HepG2 (cell line): ENCODE data around the gene AGRP. TPM values are rescaled to one million over a fixed set of nuclear protein-coding genes. Genes with fewer than 3 reads are reported as not detected.
A peak's percentile ranks its signal among the peaks of the same experiment; 100 is the strongest.

Source experiments
- DBP ChIP-seq: sonication (generic); formaldehyde crosslinking; IDR thresholded peaks from 2 replicates; pipeline ENCODE4 v1.4.0; 2020; ENCODE audit warnings: missing genetic modification reagents; ENCODE audit errors: not compliant biosample characterization
- GFI1 ChIP-seq: sonication (generic); formaldehyde crosslinking; IDR thresholded peaks from 2 replicates; pipeline ENCODE4 v1.5.0; 2020; ENCODE audit warnings: missing genetic modification reagents, mild to moderate bottlenecking, borderline replicate concordance
- HMG20B ChIP-seq: conservative IDR thresholded peaks from 2 replicates; pipeline ENCODE4 v1.6.1; 2016; ENCODE audit warnings: missing genetic modification reagents, missing compliant biosample characterization
- HNF1A ChIP-seq, 2 experiments: sonication (generic) in 1 of 2; formaldehyde crosslinking in 1 of 2; IDR thresholded peaks; 2 replicates each; pipeline versions ENCODE4 v1.4.0 to v1.6.1; 2016 to 2020; ENCODE audit warnings: borderline replicate concordance in 1 of 2, low read depth in 1 of 2, mild to moderate bottlenecking in 1 of 2, missing genetic modification reagents in 1 of 2
- IRF2 ChIP-seq: IDR thresholded peaks from 2 replicates; pipeline ENCODE4 v1.6.1; 2018; ENCODE audit warnings: missing genetic modification reagents, missing compliant biosample characterization
- MEIS2 ChIP-seq: sonication (generic); formaldehyde crosslinking; IDR thresholded peaks from 2 replicates; pipeline ENCODE4 v1.9.0; 2021; ENCODE audit warnings: mild to moderate bottlenecking, missing genetic modification reagents
- MXD1 ChIP-seq: sonication (generic); formaldehyde crosslinking; IDR thresholded peaks from 2 replicates; pipeline ENCODE4 v1.4.0; 2020; ENCODE audit warnings: mild to moderate bottlenecking, missing genetic modification reagents
- NFIC ChIP-seq: IDR thresholded peaks from 2 replicates; pipeline ENCODE4 v1.6.1; 2012; ENCODE audit warnings: mild to moderate bottlenecking, low read length, inconsistent platforms
- PATZ1 ChIP-seq: sonication (generic); formaldehyde crosslinking; IDR thresholded peaks from 2 replicates; pipeline ENCODE4 v1.4.0; 2020; ENCODE audit warnings: missing genetic modification reagents
- PCBP2 ChIP-seq: fragments of 200-400 bp; formaldehyde crosslinking; optimal IDR thresholded peaks from 2 replicates; pipeline ENCODE3; 2018; ENCODE audit warnings: low read length, low read depth; ENCODE audit not compliant: poor library complexity, severe bottlenecking
- PRMT3 ChIP-seq: sonication (generic); formaldehyde crosslinking; IDR thresholded peaks from 2 replicates; pipeline ENCODE4 v1.8.1; 2022; ENCODE audit warnings: low read depth, mild to moderate bottlenecking, moderate library complexity, missing genetic modification reagents, borderline replicate concordance
- SMC3 ChIP-seq: IDR thresholded peaks from 2 replicates; pipeline ENCODE4 v1.6.1; 2011; ENCODE audit warnings: low read length, improper control_type of control experiment
- SPEN ChIP-seq: sonication (generic); formaldehyde crosslinking; IDR thresholded peaks from 2 replicates; pipeline ENCODE4 v1.5.1; 2020; ENCODE audit warnings: low read depth, mild to moderate bottlenecking, missing genetic modification reagents
- SUZ12 ChIP-seq: fragments of 150-350 bp; IDR thresholded peaks from 2 replicates; pipeline ENCODE4 v1.6.1; 2014; ENCODE audit warnings: low read depth, low read length
- ZC3H13 ChIP-seq: sonication (generic); formaldehyde crosslinking; IDR thresholded peaks from 2 replicates; pipeline ENCODE4 v1.8.1; 2023; ENCODE audit warnings: mild to moderate bottlenecking, missing genetic modification reagents, moderate library complexity
- ZNF275 ChIP-seq: sonication (generic); formaldehyde crosslinking; IDR thresholded peaks from 2 replicates; pipeline ENCODE4 v1.8.0; 2022; ENCODE audit warnings: missing genetic modification reagents, mild to moderate bottlenecking, inconsistent platforms, borderline replicate concordance
- ZNF670 ChIP-seq: sonication (generic); formaldehyde crosslinking; IDR thresholded peaks from 2 replicates; pipeline ENCODE4 v1.8.0; 2022; ENCODE audit warnings: mild to moderate bottlenecking, missing genetic modification reagents, borderline replicate concordance
- ZNF678 ChIP-seq: sonication (generic); formaldehyde crosslinking; IDR thresholded peaks from 2 replicates; pipeline ENCODE4 v1.4.0; 2020; ENCODE audit warnings: mild to moderate bottlenecking, missing genetic modification reagents
- polyA plus RNA-seq, 8 experiments: library from polyadenylated mRNA; depleted of rRNA in 3 of 8; stranded (reverse) in 7 of 8; unstranded in 1 of 8; fragments of >200 nt; fragmentation: Illumina TruSeq in 4 of 8; extraction: Trizol in 4 of 8; gene quantifications; 2 replicates each; pipeline versions ENCODE4 v1.2.1 to v1.2.3, GENCODE V29; 2011 to 2016; ENCODE audit warnings: low read depth in 4 of 8, missing spikeins in 1 of 8, mixed read lengths in 1 of 8; ENCODE audit not compliant: insufficient read depth in 1 of 8
- total RNA-seq, 5 experiments: library from RNA; depleted of rRNA; stranded (reverse); fragments of >200 nt; fragmentation: Illumina TruSeq; extraction: Trizol; gene quantifications; 2 replicates each; pipeline ENCODE4 v1.2.3, GENCODE V29; 2016; ENCODE audit warnings: low read depth in 1 of 5

The AGRP gene
- total and polyA plus RNA-seq, 2 of the 13 experiments (the other 11 are each of a cell fraction or from before 2014, with no cell fraction given), result not detected

GRCh38 chr16:67521095-67521804 is 37.9 kb upstream of the AGRP start (continued):
- TF ChIP-seq DBP (CRISPR knock-in tag) (peak; percentile 70), ZNF678 (CRISPR knock-in tag) (no peak), SPEN (CRISPR knock-in tag) (no peak; the same call in none of the 2 replicates), SMC3 (peak; percentile 88), PRMT3 (CRISPR knock-in tag) (0 out of 2 replicates have a peak, but pooled peaks have one; percentile 78), ZC3H13 (CRISPR knock-in tag) (no peak), ZNF275 (CRISPR knock-in tag) (no peak), HNF1A (IDR thresholded peaks at IDR 0.05; ENCODE audit: low read depth) (no peak), HNF1A (CRISPR knock-in tag; IDR thresholded peaks at IDR 0.05; ENCODE audit: borderline replicate concordance) (peak; percentile 56; the same call in 1 of the 2 replicates), SUZ12 (no peak), PCBP2 (no peak), PATZ1 (CRISPR knock-in tag) (peak; percentile 76), MXD1 (CRISPR knock-in tag) (peak; percentile 58; the same call in 1 of the 2 replicates), GFI1 (no peak), HMG20B (CRISPR knock-in tag) (no peak), ZNF670 (CRISPR knock-in tag) (peak; percentile 52; the same call in 1 of the 2 replicates), MEIS2 (no peak; the same call in 1 of the 2 replicates), NFIC (no peak), IRF2 (CRISPR knock-in tag) (peak; percentile 60)
